Measurements from ENCODE around the gene NAT14.

DNA sequence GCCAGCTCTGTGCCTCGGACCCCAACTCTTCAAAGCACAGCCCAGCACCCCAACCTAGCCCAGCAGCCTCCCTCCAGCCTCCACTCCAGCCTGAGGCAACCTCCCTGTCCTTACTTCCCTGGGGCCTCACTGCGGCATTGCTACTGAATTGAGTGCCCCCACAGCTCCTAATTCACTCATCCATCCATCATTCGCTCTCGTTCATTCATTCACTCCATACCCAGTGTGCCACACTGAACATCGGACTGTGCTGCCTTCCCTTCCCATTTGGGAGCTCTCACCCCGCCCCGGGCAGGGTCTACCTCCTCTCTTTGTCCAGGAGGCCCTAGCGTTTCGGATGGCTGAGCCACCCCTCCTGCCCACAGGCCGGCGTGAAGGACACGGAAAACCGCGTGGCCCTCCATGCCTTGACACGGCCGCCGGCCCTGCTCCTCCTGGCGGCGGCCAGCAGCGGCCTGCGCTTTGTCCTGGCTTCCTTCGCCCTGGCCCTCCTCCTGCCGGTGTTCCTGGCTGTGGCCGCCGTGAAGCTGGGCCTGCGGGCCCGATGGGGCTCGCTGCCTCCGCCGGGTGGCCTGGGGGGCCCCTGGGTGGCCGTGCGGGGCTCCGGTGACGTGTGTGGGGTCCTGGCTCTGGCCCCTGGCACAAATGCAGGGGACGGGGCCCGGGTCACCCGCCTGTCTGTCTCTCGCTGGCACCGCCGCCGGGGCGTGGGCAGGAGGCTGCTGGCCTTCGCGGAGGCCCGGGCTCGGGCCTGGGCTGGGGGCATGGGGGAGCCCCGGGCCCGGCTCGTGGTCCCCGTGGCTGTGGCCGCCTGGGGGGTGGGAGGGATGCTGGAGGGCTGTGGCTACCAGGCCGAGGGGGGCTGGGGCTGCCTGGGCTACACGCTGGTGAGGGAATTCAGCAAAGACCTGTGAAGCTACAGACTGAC, 1.3 kb downstream of the NAT14 start:
- TF ChIP-seq REST (IDR thresholded peaks at IDR 0.05; ENCODE audit: insufficient read depth in 1 of 2, low read depth in 2 of 2, low read length in 2 of 2): no peak
- no peak; the same call in 1 of the 2 replicates for TF ChIP-seq POLR2AphosphoS5 (IDR thresholded peaks at IDR 0.05; ENCODE audit: low read depth, low read length)
